Keratinocyte (primary cell): Measurements from ENCODE around the gene ERI3. TPM values are rescaled to one million over a fixed set of nuclear protein-coding genes. Genes with fewer than 3 reads are reported as not detected.

Source experiments
- DNase-seq: peaks from one replicate; pipeline ENCODE4 v3.0.0-alpha.2; 2011; ENCODE audit warnings: low read depth, missing footprints, low spot score
- FAIRE-seq: peaks from 2 replicates; lab custom pipeline; 2011; peaks lifted over from hg19 to GRCh38; lab: Jason Lieb, UNC
- H2AFZ ChIP-seq: 2 replicates; pipeline ENCODE4 v1.6.0; 2012; ENCODE audit warnings: low read length, control low read depth, inconsistent platforms; ENCODE audit not compliant: control insufficient read depth
- H3K27ac ChIP-seq: 2 replicates; pipeline ENCODE4 v1.5.1; 2011; ENCODE audit warnings: low read length; ENCODE audit not compliant: control insufficient read depth, insufficient read depth
- H3K27me3 ChIP-seq: 3 replicates; pipeline ENCODE4 v1.6.0; 2011; ENCODE audit warnings: low read length; ENCODE audit not compliant: control insufficient read depth, insufficient read depth; ENCODE audit errors: extremely low read depth
- H3K36me3 ChIP-seq, 2 experiments: 2 replicates in 1 of 2; 3 replicates in 1 of 2; pipeline ENCODE4 v1.5.1; 2011; ENCODE audit warnings: low read length in 2 of 2, mild to moderate bottlenecking in 1 of 2; ENCODE audit not compliant: control insufficient read depth in 2 of 2, insufficient read depth in 2 of 2; ENCODE audit errors: extremely low read depth in 1 of 2
- H3K4me1 ChIP-seq: 3 replicates; pipeline ENCODE4 v1.5.1; 2011; ENCODE audit warnings: low read length; ENCODE audit not compliant: control insufficient read depth, insufficient read depth; ENCODE audit errors: extremely low read depth
- H3K4me2 ChIP-seq: 3 replicates; pipeline ENCODE4 v1.6.0; 2011; ENCODE audit warnings: low read depth, low read length; ENCODE audit not compliant: control insufficient read depth, insufficient read depth; ENCODE audit errors: extremely low read depth
- H3K4me3 ChIP-seq, 3 experiments: fragments of 200-600 bp in 1 of 3; sonication (generic) in 1 of 3; 2 replicates in 2 of 3; 3 replicates in 1 of 3; pipeline ENCODE4 v1.5.1; 2011 to 2016; ENCODE audit warnings: low read length in 3 of 3, mild to moderate bottlenecking in 3 of 3, control low read depth in 2 of 3, inconsistent platforms in 1 of 3, low read depth in 1 of 3, mixed read lengths in 1 of 3, mixed run types in 1 of 3, moderate library complexity in 1 of 3; ENCODE audit not compliant: control insufficient read depth in 2 of 3, insufficient read depth in 2 of 3; ENCODE audit errors: extremely low read depth in 1 of 3
- H3K79me2 ChIP-seq: 2 replicates; pipeline ENCODE4 v1.6.0; 2012; ENCODE audit warnings: low read length; ENCODE audit not compliant: control insufficient read depth, insufficient read depth
- H3K9ac ChIP-seq: 3 replicates; pipeline ENCODE4 v1.6.0; 2011; ENCODE audit warnings: low read length; ENCODE audit not compliant: control insufficient read depth, insufficient read depth; ENCODE audit errors: extremely low read depth
- H3K9me1 ChIP-seq: 3 replicates; pipeline ENCODE4 v1.6.0; 2011; ENCODE audit warnings: low read length; ENCODE audit not compliant: control insufficient read depth, insufficient read depth; ENCODE audit errors: extremely low read depth
- H3K9me3 ChIP-seq: 2 replicates; pipeline ENCODE4 v1.5.1; 2012; ENCODE audit warnings: low read depth, low read length; ENCODE audit not compliant: control insufficient read depth
- H4K20me1 ChIP-seq: 3 replicates; pipeline ENCODE4 v1.6.0; 2011; ENCODE audit warnings: low read length; ENCODE audit not compliant: control insufficient read depth, insufficient read depth; ENCODE audit errors: extremely low read depth
- EZH2 ChIP-seq: IDR thresholded peaks from one replicate; pipeline ENCODE4 v1.6.1; 2012; ENCODE audit warnings: inconsistent platforms, mild to moderate bottlenecking, low read length, moderate library complexity
- dilution Hi-C: fragments of 300-500 bp; cut with MboI; formaldehyde crosslinking; loops from one replicate; pipeline ENCODE4 v1.7.0; 2020; ENCODE audit warnings: low sequenced_read_pairs; ENCODE audit not compliant: extremely low pct_ligation_motif_present
- polyA plus RNA-seq, 5 experiments: library from polyadenylated mRNA; depleted of rRNA in 3 of 5; stranded (reverse) in 3 of 5; stranded (forward) in 1 of 5; unstranded in 1 of 5; fragments of >200 nt; gene quantifications; 1 replicate in 1 of 5; 2 replicates in 3 of 5; 3 replicates in 1 of 5; pipeline versions ENCODE4 v1.2.1 to v1.2.3, GENCODE V29; 2011 to 2012; ENCODE audit warnings: missing spikeins in 2 of 5, low read depth in 1 of 5, low replicate concordance in 1 of 5
- TF ChIP-seq, protein P1 (sequence below), 3 experiments: IDR thresholded peaks in 1 of 3; conservative IDR thresholded peaks in 1 of 3; optimal IDR thresholded peaks in 1 of 3; 2 replicates in 2 of 3; 3 replicates in 1 of 3; pipeline versions ENCODE3 to v1.5.1; 2011; ENCODE audit warnings: low read length in 3 of 3, mild to moderate bottlenecking in 3 of 3, moderate library complexity in 2 of 3, control low read depth in 1 of 3, inconsistent platforms in 1 of 3; ENCODE audit not compliant: insufficient read depth in 2 of 3; ENCODE audit errors: extremely low read depth in 1 of 3

ERI3 gene
- polyA plus RNA-seq, 1 donor (not counting 4 experiments of a cell fraction or from before 2014, with no cell fraction given) = 43.7 TPM

DNA sequence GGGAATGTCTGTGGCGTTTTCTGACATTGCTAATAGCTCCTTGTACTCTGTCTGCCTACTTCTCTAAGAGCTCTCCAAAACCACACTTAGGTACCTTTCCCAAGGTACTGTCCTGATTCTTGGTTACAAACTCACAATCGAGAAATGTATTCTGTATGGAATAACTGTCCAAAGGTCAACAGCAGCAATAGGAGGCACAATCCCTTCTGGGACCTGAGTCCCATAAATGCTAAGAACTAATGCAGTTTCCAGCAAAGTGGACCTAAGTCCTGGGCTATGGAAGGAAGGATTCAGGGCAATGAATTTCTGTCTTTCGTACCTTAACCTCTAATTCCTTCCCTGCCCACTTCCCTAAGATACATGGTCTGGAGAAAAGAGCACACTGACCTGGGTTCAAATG is 82.1 kb downstream of the ERI3 start:
- FAIRE-seq = no peak
- Histone ChIP-seq H3K9me3 (no peaks in the 10 kb centered on the region), H2AFZ (no peak overlapping the region), H3K27ac (no peak overlapping the region), H3K4me2 (no peak overlapping the region), H3K9me1 (peaks cover 7% of the 10 kb centered on the region), H3K4me3 (no peak overlapping the region), H3K9ac (no peak overlapping the region), H3K27me3 (no peaks in the 10 kb centered on the region), H3K79me2 (no peaks in the 10 kb centered on the region), H3K36me3 (peaks cover 0 to 2% of the 10 kb centered on the region in 2 experiments), H3K4me1 (peaks cover 25% of the 10 kb centered on the region), H4K20me1 (no peaks in the 10 kb centered on the region)
- no peak for DNase-seq
- TF ChIP-seq EZH2 = no peak
- TF ChIP-seq, protein P1, sequence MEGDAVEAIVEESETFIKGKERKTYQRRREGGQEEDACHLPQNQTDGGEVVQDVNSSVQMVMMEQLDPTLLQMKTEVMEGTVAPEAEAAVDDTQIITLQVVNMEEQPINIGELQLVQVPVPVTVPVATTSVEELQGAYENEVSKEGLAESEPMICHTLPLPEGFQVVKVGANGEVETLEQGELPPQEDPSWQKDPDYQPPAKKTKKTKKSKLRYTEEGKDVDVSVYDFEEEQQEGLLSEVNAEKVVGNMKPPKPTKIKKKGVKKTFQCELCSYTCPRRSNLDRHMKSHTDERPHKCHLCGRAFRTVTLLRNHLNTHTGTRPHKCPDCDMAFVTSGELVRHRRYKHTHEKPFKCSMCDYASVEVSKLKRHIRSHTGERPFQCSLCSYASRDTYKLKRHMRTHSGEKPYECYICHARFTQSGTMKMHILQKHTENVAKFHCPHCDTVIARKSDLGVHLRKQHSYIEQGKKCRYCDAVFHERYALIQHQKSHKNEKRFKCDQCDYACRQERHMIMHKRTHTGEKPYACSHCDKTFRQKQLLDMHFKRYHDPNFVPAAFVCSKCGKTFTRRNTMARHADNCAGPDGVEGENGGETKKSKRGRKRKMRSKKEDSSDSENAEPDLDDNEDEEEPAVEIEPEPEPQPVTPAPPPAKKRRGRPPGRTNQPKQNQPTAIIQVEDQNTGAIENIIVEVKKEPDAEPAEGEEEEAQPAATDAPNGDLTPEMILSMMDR (optimal IDR thresholded peaks at IDR 0.05 in 1 of 3, IDR thresholded peaks at IDR 0.05 in 1 of 3, conservative IDR thresholded peaks at IDR 0.05 in 1 of 3; ENCODE audit: extremely low read depth in 1 of 3, insufficient read depth in 2 of 3, low read length in 3 of 3) = no peak
- dilution Hi-C loops = no loop called here

DNA sequence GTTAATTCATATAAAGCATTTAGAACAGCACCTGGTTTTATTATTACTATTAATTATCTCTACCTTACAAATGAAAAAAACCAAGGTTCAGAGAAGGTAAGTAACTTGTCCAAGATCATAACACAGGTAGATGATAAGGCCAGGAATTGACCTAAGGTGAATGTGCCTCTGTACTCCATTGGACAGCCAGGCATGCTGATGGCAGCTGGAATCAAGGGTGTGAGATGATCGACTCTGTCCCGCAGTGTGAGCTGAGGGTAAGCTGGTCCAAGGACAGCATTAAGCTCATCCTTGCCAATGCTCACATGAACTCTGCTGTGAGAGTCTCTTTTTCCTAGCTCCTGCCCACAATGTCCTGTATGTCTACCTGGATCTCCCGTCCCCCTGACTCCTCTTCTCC is 83.4 kb downstream of the ERI3 start:
- Histone ChIP-seq H3K36me3 (peaks cover 0 to 2% of the 10 kb centered on the region in 2 experiments), H3K27ac (no peak overlapping the region), H3K79me2 (no peaks in the 10 kb centered on the region), H4K20me1 (no peaks in the 10 kb centered on the region), H3K9me3 (no peaks in the 10 kb centered on the region), H3K4me2 (no peak overlapping the region), H3K9me1 (peaks cover 1% of the 10 kb centered on the region), H3K4me3 (no peak overlapping the region), H3K4me1 (peaks cover 18% of the 10 kb centered on the region), H3K9ac (no peak overlapping the region), H3K27me3 (no peaks in the 10 kb centered on the region), H2AFZ (no peak overlapping the region)
- TF ChIP-seq, protein P1 (optimal IDR thresholded peaks at IDR 0.05 in 1 of 3, IDR thresholded peaks at IDR 0.05 in 1 of 3, conservative IDR thresholded peaks at IDR 0.05 in 1 of 3; ENCODE audit: extremely low read depth in 1 of 3, insufficient read depth in 2 of 3, low read length in 3 of 3) = no peak
- TF ChIP-seq EZH2 = no peak
- DNase-seq (no peak), FAIRE-seq (no peak)
- dilution Hi-C loops = no loop called here
